GM20431 (cell line): ENCODE results near the gene ZNF282.

ENCODE experiments used
- in situ Hi-C: fragments of 300-500 bp; cut with MseI, MboI; formaldehyde crosslinking; loops from one replicate; pipeline ENCODE4 v1.15.0; 2020; ENCODE audit warnings: low sequenced_read_pairs; ENCODE audit not compliant: unreplicated experiment

Gene ZNF282

GRCh38 chr7:149188637-149189259, 6.6 kb upstream of the ZNF282 start:
- in situ Hi-C loops = no loop called here

- in situ Hi-C loops = no loop called here
These were observed 3.5 kb upstream of the ZNF282 start for GRCh38 chr7:149191851-149192250.

GRCh38 chr7:149194799-149195179, 557 bp upstream of the ZNF282 start:
- in situ Hi-C loops = no loop called here

GRCh38 chr7:149196151-149196704, 882 bp downstream of the ZNF282 start:
- in situ Hi-C loops = no loop called here

GRCh38 chr7:149196705-149197171, 1.4 kb downstream of the ZNF282 start:
- in situ Hi-C loops = no loop called here

GRCh38 chr7:149197675-149198074, 2.3 kb downstream of the ZNF282 start:
- in situ Hi-C loops = no loop called here

- in situ Hi-C loops = no loop called here
These were observed 2.9 kb downstream of the ZNF282 start for GRCh38 chr7:149198161-149198816.

GRCh38 chr7:149199234-149199995, 4.1 kb downstream of the ZNF282 start:
- in situ Hi-C loops = no loop called here

- in situ Hi-C loops = no loop called here
These were observed 7.5 kb downstream of the ZNF282 start for GRCh38 chr7:149202831-149203231.

- in situ Hi-C loops = no loop called here
These were observed 10.5 kb downstream of the ZNF282 start for GRCh38 chr7:149205690-149206381.

GRCh38 chr7:149207324-149208035, 12.1 kb downstream of the ZNF282 start:
- in situ Hi-C loops = no loop called here

- in situ Hi-C loops = no loop called here
These were observed 14.3 kb downstream of the ZNF282 start for GRCh38 chr7:149209518-149210269.

- in situ Hi-C loops = no loop called here
These were observed 15.2 kb downstream of the ZNF282 start for GRCh38 chr7:149210551-149210950.

GRCh38 chr7:149214020-149214720, 18.8 kb downstream of the ZNF282 start:
- in situ Hi-C loops = no loop called here

- in situ Hi-C loops = no loop called here
These were observed 21.1 kb downstream of the ZNF282 start for GRCh38 chr7:149216402-149216801.

GRCh38 chr7:149217570-149217969, 22.2 kb downstream of the ZNF282 start:
- in situ Hi-C loops = no loop called here

GRCh38 chr7:149218469-149219420, 23.4 kb downstream of the ZNF282 start:
- in situ Hi-C loops = no loop called here
